CD14-positive monocyte (primary cell): Measurements from ENCODE around the gene TAC4. TPM values are rescaled to one million over a fixed set of nuclear protein-coding genes. Genes with fewer than 3 reads are reported as not detected.

Source experiments
- DNase-seq, 3 donors: peaks; one replicate each; pipeline ENCODE4 v3.0.0-alpha.2; 2011 to 2022
- H2AFZ ChIP-seq: 2 replicates; pipeline ENCODE4 v1.6.0; 2012; ENCODE audit warnings: mild to moderate bottlenecking, low read depth, low read length, inconsistent platforms; ENCODE audit not compliant: insufficient read depth, poor library complexity, severe bottlenecking
- H3K27ac ChIP-seq, 2 donors: 1 replicate in 1 of 2; 2 replicates in 1 of 2; pipeline ENCODE4 v1.5.1; 2012 to 2013; ENCODE audit warnings: low read length in 2 of 2, control low read depth in 1 of 2, inconsistent platforms in 1 of 2, low read depth in 1 of 2, mild to moderate bottlenecking in 1 of 2
- H3K27me3 ChIP-seq, 2 donors: one replicate each; pipeline versions ENCODE4 v1.6.0 to v1.6.1; 2011 to 2013; ENCODE audit warnings: low read length in 2 of 2; ENCODE audit not compliant: control insufficient read depth in 2 of 2, insufficient read depth in 2 of 2
- H3K36me3 ChIP-seq, 2 donors: replicated peaks in 1 of 2; 1 replicate in 1 of 2; 2 replicates in 1 of 2; pipeline versions ENCODE4 v1.5.1 to v1.6.1; 2012 to 2013; ENCODE audit warnings: low read length in 2 of 2, control low read depth in 1 of 2, inconsistent platforms in 1 of 2, mild to moderate bottlenecking in 1 of 2; ENCODE audit not compliant: insufficient read depth in 2 of 2, control insufficient read depth in 1 of 2
- H3K4me1 ChIP-seq, 2 donors: 1 replicate in 1 of 2; 2 replicates in 1 of 2; pipeline versions ENCODE4 v1.5.1 to v1.6.1; 2012 to 2013; ENCODE audit warnings: low read length in 2 of 2, control low read depth in 1 of 2, inconsistent platforms in 1 of 2, mild to moderate bottlenecking in 1 of 2, moderate library complexity in 1 of 2; ENCODE audit not compliant: insufficient read depth in 2 of 2, control insufficient read depth in 1 of 2
- H3K4me2 ChIP-seq: replicated peaks from 2 replicates; pipeline ENCODE3; 2012; ENCODE audit warnings: low read length, moderate library complexity, mild to moderate bottlenecking; ENCODE audit not compliant: poor library complexity, severe bottlenecking; ENCODE audit errors: extremely low read depth
- H3K4me3 ChIP-seq, 3 experiments: fragments of 200-600 bp in 1 of 3; sonication (generic) in 1 of 3; replicated peaks in 1 of 3; 1 replicate in 2 of 3; 2 replicates in 1 of 3; pipeline ENCODE4 v1.5.1; 2011 to 2013; ENCODE audit warnings: low read length in 3 of 3, mild to moderate bottlenecking in 3 of 3, control low read depth in 2 of 3, low read depth in 2 of 3, inconsistent platforms in 1 of 3, moderate library complexity in 1 of 3
- H3K79me2 ChIP-seq: 2 replicates; pipeline ENCODE4 v1.6.0; 2012; ENCODE audit warnings: mild to moderate bottlenecking, control low read depth, inconsistent platforms, low read length, moderate library complexity; ENCODE audit not compliant: insufficient read depth
- H3K9ac ChIP-seq: 2 replicates; pipeline ENCODE4 v1.6.0; 2017; ENCODE audit warnings: low read length, mild to moderate bottlenecking; ENCODE audit not compliant: insufficient read depth, poor library complexity, severe bottlenecking
- H3K9me3 ChIP-seq, 2 donors: replicated peaks in 1 of 2; 1 replicate in 1 of 2; 2 replicates in 1 of 2; pipeline versions ENCODE4 v1.5.1 to v1.6.1; 2012 to 2013; ENCODE audit warnings: low read length in 2 of 2, control low read depth in 1 of 2; ENCODE audit not compliant: control insufficient read depth in 1 of 2, insufficient read depth in 1 of 2
- H4K20me1 ChIP-seq: 2 replicates; pipeline ENCODE4 v1.6.0; 2012; ENCODE audit warnings: mild to moderate bottlenecking, low read length, control low read depth, moderate library complexity; ENCODE audit not compliant: insufficient read depth
- H3K27ac Mint-ChIP-seq, 7 donors: one replicate each; pipeline ENCODE4 v1.8.0; 2020; ENCODE audit warnings: mild to moderate bottlenecking in 7 of 7, mixed read lengths in 7 of 7, moderate library complexity in 6 of 7, inconsistent platforms in 2 of 7
- H3K27me3 Mint-ChIP-seq, 3 donors: one replicate each; pipeline ENCODE4 v1.8.0; 2021 to 2022; ENCODE audit warnings: low read depth in 3 of 3, mild to moderate bottlenecking in 3 of 3, mixed read lengths in 3 of 3, moderate library complexity in 3 of 3, inconsistent platforms in 1 of 3
- H3K36me3 Mint-ChIP-seq, 2 donors: one replicate each; pipeline ENCODE4 v1.8.0; 2020; ENCODE audit warnings: mixed read lengths in 2 of 2, inconsistent platforms in 1 of 2, mild to moderate bottlenecking in 1 of 2
- H3K4me1 Mint-ChIP-seq: one replicate; pipeline ENCODE4 v1.8.0; 2020; ENCODE audit warnings: mild to moderate bottlenecking, mixed read lengths
- H3K4me3 Mint-ChIP-seq, 2 donors: one replicate each; pipeline ENCODE4 v1.8.0; 2020; ENCODE audit warnings: mild to moderate bottlenecking in 2 of 2, mixed read lengths in 2 of 2, moderate library complexity in 1 of 2
- H3K9me3 Mint-ChIP-seq, 7 donors: one replicate each; pipeline ENCODE4 v1.8.0; 2020 to 2022; ENCODE audit warnings: mixed read lengths in 7 of 7, mild to moderate bottlenecking in 6 of 7, moderate library complexity in 6 of 7, inconsistent platforms in 2 of 7
- WGBS: methylation state at CpG from one replicate; pipeline ENCODE4 v1.1.5; 2013; ENCODE audit warnings: missing lambda C conversion rate; ENCODE audit not compliant: insufficient coverage; 5-methylcytosine and 5-hydroxymethylcytosine counted together
- intact Hi-C, 2 donors: fragments of 100-400 bp; cut with micrococcal nuclease; formaldehyde crosslinking; loops; one replicate each; pipeline versions ENCODE4 v1.15.0 to v1.15.1; 2023
- polyA plus RNA-seq, 3 donors: library from polyadenylated mRNA; depleted of rRNA in 1 of 3; unstranded in 2 of 3; stranded (reverse) in 1 of 3; fragments of 300-500 nt in 2 of 3; fragments of >200 nt in 1 of 3; fragmentation: Illumina TruSeq in 2 of 3; gene quantifications; 1 replicate in 2 of 3; 2 replicates in 1 of 3; pipeline ENCODE4 v1.2.3, GENCODE V29; 2012 to 2021
- TF ChIP-seq, protein P1 (sequence below): fragments of 200-600 bp; IDR thresholded peaks from one replicate; pipeline ENCODE4 v1.8.0; 2022; ENCODE audit warnings: antibody characterized with exemption, mild to moderate bottlenecking

Gene TAC4
- polyA plus RNA-seq, 3 donors, result not detected

DNA sequence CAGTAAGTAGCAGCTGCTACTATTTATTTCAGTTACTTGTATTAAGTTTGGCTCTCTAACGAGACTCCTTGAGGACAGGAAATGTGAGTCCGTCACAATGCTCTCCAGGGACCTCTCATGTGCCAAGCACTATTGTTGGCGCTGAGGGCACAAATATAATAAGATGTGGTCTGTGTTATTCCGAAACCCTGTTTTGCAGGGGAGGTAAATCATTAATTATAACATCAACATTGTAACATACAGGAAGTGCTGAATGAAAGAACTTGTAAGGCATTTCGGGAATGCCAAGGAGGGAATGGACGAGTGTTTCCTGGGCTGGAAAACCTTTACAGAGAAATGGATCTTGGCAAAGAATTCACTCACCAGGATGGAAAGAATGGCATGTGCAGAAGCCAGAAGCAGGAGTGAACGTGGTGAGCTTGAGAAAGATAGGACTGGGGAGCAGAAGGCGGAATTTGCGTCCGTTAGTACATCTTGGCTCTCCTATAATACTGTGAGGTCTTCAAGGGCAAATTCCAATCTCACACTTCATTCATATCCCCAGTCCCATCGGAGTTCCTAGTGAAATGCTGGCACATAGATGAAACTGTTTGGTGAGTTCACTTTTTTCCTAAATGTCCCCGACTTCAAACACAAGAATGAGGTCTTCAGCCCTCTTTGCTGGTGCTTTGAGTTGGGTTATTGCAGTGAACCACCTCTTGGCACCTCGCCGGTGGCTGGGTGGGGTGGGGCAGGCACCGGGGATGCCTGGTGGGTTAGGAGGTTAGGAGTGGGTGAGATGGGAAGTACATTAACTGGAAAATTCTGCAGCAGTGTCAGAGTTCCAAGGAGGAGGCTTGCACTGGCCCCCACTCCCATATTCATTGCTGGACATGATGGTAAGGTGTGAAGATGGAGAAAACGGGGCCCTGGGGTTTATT lies 11.5 kb downstream of the TAC4 start:
- Histone ChIP-seq H3K27ac (no peak overlapping the region), H4K20me1 (no peaks in the 10 kb centered on the region), H3K4me1 (peaks cover 6 to 16% of the 10 kb centered on the region in 2 donors), H3K36me3 (peaks cover 16 to 54% of the 10 kb centered on the region in 2 donors), H3K4me2 (no peak overlapping the region), H3K9me3 (no peaks in the 10 kb centered on the region), H3K9ac (no peak overlapping the region), H3K27me3 (no peaks in the 10 kb centered on the region), H3K4me3 (no peak overlapping the region), H3K79me2 (no peaks in the 10 kb centered on the region), H2AFZ (no peak overlapping the region)
- Mint-ChIP-seq H3K4me3 (no peak overlapping the region), H3K4me1 (peaks cover 17% of the 10 kb centered on the region), H3K9me3 (no peaks in the 10 kb centered on the region), H3K36me3 (peaks cover 40 to 67% of the 10 kb centered on the region in 2 donors), H3K27me3 (no peaks in the 10 kb centered on the region), H3K27ac (peak overlapping the region in 1 of 7 donors; percentile 31)
- TF ChIP-seq, protein P1, sequence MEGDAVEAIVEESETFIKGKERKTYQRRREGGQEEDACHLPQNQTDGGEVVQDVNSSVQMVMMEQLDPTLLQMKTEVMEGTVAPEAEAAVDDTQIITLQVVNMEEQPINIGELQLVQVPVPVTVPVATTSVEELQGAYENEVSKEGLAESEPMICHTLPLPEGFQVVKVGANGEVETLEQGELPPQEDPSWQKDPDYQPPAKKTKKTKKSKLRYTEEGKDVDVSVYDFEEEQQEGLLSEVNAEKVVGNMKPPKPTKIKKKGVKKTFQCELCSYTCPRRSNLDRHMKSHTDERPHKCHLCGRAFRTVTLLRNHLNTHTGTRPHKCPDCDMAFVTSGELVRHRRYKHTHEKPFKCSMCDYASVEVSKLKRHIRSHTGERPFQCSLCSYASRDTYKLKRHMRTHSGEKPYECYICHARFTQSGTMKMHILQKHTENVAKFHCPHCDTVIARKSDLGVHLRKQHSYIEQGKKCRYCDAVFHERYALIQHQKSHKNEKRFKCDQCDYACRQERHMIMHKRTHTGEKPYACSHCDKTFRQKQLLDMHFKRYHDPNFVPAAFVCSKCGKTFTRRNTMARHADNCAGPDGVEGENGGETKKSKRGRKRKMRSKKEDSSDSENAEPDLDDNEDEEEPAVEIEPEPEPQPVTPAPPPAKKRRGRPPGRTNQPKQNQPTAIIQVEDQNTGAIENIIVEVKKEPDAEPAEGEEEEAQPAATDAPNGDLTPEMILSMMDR, result no peak
- WGBS, result 93% methylated on average over 5 of the region's 16 CpGs
- DNase-seq, result no peak
- intact Hi-C loops, result no loop called here

DNA sequence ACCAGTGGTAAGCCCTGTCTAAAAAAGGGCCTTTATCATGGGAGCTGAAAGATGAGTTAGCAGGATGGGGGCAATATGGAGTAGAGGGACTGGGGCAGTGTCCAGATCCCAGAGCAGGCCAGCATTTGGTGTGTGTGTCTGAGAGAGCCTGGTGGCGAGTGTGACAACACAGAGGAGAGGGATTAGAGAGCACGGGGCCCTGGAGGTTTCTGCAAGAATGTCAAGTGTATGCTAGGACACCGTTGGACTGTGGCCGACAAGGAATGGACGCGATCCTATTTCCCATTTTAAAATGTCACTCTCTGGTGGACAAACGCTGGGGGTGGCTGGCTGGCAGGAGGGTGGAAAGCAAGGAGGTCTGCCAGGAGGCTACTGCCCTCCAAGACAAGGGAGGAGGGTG lies 12.4 kb downstream of the TAC4 start:
- no peak for DNase-seq
- Histone ChIP-seq H3K27ac (no peak overlapping the region), H4K20me1 (no peaks in the 10 kb centered on the region), H3K9me3 (no peaks in the 10 kb centered on the region), H3K36me3 (peaks cover 18 to 62% of the 10 kb centered on the region in 2 donors), H3K9ac (no peak overlapping the region), H3K4me3 (no peak overlapping the region), H3K79me2 (no peaks in the 10 kb centered on the region), H2AFZ (no peak overlapping the region), H3K27me3 (no peaks in the 10 kb centered on the region), H3K4me2 (no peak overlapping the region), H3K4me1 (peaks cover 6 to 16% of the 10 kb centered on the region in 2 donors)
- Mint-ChIP-seq H3K9me3 (no peaks in the 10 kb centered on the region), H3K27me3 (no peaks in the 10 kb centered on the region), H3K4me1 (peaks cover 17% of the 10 kb centered on the region), H3K36me3 (peaks cover 46 to 71% of the 10 kb centered on the region in 2 donors), H3K4me3 (no peak overlapping the region), H3K27ac (no peak overlapping the region)
- TF ChIP-seq, protein P1, result no peak
- intact Hi-C loops, result no loop called here
- 96% methylated on average over 7 of the region's 7 CpGs for WGBS
